ENCODE measurements around the gene ELP4.

DNA sequence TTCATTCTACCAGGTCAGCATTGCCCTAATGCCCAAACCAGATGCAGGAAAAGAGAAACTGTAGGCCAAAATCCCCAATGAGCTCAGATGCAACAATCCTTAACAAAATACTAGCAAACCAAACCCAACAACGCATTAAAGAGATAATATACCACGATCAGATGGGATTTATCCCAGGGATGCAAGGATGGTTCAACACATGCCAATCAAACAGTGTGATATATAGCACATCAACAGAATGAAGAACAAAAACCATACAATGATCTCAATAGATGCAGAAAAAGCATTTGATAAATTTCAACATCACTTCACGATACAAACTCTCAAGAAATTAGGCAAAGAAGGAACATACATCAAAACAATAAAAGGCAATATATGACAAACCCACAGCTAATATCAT, 45.1 kb upstream of the ELP4 start:
- TF ChIP-seq, protein P1, sequence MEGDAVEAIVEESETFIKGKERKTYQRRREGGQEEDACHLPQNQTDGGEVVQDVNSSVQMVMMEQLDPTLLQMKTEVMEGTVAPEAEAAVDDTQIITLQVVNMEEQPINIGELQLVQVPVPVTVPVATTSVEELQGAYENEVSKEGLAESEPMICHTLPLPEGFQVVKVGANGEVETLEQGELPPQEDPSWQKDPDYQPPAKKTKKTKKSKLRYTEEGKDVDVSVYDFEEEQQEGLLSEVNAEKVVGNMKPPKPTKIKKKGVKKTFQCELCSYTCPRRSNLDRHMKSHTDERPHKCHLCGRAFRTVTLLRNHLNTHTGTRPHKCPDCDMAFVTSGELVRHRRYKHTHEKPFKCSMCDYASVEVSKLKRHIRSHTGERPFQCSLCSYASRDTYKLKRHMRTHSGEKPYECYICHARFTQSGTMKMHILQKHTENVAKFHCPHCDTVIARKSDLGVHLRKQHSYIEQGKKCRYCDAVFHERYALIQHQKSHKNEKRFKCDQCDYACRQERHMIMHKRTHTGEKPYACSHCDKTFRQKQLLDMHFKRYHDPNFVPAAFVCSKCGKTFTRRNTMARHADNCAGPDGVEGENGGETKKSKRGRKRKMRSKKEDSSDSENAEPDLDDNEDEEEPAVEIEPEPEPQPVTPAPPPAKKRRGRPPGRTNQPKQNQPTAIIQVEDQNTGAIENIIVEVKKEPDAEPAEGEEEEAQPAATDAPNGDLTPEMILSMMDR (IDR thresholded peaks at IDR 0.05): no peak
- no peak for TF ChIP-seq POLR2A (IDR thresholded peaks at IDR 0.05)
